ENCODE results near the gene FEV.

FEV gene

DNA sequence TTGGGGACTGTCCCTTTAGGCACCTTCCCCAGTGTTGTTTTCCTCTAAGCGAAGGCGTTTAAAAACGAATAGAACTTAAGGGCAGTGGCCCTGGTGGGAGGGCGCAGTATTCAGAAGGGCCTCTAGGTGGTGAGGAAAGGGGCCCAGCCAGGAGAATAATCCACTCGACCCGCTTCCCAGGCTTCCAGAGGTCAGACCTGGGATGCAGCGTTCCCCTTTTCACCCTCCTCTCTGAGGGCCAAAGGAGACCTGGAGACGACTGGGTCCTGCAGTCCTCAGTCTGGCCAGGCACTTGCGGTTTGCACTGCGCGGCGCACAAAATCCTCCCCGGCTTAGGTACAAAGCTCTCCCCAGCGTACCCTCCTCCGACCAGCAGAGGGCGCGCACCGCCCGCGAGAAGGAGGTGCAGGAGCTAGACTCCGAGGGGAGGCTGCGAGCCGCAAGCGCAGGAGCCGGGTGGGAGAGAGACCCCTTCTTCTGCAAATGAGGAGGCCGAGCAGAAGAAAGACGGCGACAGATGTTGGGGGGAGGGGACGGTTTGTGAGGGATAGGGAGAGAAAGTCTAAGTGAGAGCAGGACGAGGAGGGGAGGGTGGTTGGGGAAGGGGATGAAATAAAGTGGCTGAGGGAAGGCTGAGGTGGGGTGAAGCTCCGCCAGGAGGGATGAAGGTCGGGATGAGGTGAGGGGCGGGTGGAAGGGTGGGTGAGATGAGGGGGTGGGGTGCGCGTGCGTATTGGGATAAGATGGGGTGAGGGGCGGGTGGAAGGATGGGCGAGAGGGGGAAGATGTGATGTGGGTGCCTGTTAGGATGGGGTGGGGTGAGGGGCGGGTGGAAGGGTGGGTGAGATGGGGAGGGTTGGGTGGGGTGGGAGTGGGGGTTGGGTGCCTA, 4.9 kb downstream of the FEV start:
- DNase-seq (ENCODE audit: low read depth) = peak; percentile 74

GRCh38 chr2:218975060-218975777, 9.8 kb downstream of the FEV start:
- no peak for DNase-seq (ENCODE audit: low read depth)

- no peak for DNase-seq (ENCODE audit: low read depth)
Measured at GRCh38 chr2:218970894-218971293, 14.1 kb downstream of the FEV start.

GRCh38 chr2:218964041-218964771, 20.8 kb downstream of the FEV start:
- peak; percentile 69 for DNase-seq (ENCODE audit: low read depth)

DNA sequence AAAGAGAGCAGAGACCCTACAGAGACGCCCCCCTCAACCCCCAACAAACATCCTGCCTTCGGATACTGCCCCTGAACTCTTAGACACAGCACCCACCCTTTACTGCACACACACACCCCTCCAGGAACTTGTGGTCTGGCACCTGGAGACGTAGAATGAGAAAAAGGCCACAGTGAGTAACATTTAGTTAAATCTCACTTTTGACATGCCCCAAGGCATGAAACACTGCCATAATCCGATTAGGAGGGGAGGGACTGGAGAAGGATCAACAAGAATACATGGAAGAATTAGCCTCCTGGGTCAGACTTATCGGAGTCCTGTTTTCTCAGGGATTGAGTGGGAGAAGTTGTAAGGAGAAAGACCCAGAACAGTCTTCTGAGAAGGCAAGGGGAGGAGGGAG, 21.4 kb downstream of the FEV start:
- DNase-seq (ENCODE audit: low read depth) = no peak

DNA sequence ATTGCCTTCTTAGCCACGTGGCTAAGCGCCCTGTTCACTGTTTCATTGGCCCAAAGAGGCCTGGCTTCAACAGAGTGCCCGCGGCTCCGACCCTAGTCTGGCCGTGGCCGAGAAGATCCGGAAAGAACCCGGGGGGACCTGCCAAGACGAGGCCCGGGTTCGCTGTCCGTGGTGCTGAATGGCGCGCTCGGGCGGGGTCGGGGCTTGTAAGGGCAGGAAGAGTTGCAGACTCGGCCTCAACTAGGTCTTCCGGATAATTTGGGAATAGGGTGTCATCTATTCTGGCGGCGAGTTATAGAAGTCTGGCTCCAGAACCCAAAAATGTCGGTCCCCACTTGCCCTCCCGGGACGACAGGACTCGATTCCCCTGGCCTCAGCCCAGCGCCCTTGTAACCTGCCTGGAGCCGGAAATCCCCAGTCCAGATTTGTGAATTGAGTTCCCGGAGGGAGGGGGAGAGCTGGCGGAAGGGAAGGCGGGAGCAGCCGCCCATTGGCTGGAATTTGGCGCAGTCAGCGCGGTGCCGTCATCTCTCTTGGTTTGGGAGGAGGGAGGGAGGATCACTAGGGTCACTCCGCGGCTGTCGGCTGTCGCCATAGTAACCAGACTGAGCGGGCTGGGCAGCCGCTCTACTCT, 22.0 kb downstream of the FEV start:
- peak; percentile 74 for DNase-seq (ENCODE audit: low read depth)

GRCh38 chr2:218961651-218962570, 23.1 kb downstream of the FEV start:
- no peak for DNase-seq (ENCODE audit: low read depth)

DNA sequence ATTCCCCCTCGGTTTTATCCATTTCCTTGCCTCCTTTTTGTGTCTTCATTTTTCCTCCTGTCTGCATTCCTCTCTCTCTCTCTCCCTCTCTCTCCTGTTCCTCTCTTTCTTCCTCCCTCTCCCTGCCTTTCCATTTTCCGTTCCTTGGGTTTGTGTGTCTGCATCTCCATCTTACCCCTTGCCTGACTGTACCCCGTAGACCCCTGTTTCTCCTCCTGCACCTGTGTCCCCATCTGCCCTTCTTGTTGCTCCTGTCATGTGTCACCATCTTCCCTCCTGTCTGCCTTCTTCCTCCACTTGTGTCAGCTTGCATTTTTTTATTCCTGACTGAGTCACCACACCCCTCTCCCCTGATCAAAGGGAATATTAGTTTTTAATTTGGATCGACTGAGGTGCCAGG, 23.8 kb downstream of the FEV start:
- DNase-seq (ENCODE audit: low read depth) = no peak

DNA sequence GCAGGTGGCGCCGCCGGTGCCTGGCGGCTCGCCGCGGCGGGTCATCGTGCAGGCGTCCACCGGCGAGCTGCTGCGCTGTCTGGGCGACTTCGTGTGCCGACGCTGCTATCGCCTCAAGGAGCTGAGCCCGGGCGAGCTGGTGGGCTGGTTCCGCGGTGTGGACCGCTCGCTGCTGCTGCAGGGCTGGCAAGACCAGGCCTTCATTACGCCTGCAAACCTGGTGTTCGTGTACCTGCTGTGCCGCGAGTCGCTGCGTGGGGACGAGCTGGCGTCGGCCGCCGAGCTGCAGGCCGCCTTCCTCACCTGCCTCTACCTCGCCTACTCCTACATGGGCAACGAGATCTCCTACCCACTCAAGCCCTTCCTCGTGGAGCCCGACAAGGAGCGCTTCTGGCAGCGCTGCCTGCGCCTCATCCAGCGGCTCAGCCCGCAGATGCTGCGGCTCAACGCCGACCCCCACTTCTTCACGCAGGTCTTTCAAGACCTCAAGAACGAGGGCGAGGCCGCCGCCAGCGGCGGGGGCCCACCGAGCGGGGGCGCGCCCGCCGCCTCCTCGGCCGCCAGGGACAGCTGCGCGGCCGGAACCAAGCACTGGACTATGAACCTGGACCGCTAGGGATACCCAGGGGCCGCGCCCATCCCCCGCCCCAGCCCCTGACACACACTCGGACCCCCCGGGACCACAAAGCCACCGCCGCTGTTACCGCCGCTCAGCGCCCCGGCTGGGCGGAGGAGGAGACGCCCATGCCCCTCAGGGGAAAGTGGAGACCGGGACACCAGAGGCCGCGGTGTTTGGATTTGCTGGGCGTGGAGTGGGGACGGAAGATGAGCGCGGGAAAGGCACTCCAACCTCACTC, 24.4 kb downstream of the FEV start:
- no peak for DNase-seq (ENCODE audit: low read depth)

GRCh38 chr2:218959761-218960308, 25.1 kb downstream of the FEV start:
- DNase-seq (ENCODE audit: low read depth) = no peak

DNA sequence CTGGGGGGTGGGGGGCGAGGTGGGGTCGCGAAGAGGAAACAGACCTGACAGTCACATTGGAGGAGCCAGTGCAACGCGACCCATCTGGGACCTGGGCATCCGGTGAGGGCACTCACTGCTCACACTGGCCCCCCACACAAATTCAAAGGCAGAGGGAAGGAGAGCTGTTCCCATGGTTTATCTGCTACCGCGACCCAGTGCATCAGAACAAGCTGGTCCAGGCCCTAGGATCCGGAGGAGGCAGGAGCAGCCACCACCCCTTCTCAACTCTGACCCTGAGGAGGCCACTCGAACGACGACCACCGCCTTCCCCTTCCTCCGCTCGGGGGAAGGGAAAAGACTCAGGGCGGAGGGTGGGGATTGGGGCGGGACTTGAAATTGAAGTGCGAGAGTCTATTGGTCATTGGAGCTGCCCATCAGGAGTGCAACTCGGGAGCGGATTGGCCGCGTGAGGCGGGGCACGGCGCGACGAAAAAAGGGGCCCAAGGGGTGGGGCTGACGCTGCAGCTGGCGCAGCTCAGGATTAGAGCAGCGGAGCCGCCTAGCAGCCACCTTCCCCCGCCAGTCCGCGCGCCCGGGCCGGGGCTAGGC, 25.7 kb downstream of the FEV start, which contains the start of gene CDK5R2:
Gene CDK5R2 (plus strand): TSS at position 526 of the 591 bp plus-strand sequence. CDS start 155 bp downstream, outside the sequence.
- DNase-seq (ENCODE audit: low read depth) = peak; percentile 83

DNA sequence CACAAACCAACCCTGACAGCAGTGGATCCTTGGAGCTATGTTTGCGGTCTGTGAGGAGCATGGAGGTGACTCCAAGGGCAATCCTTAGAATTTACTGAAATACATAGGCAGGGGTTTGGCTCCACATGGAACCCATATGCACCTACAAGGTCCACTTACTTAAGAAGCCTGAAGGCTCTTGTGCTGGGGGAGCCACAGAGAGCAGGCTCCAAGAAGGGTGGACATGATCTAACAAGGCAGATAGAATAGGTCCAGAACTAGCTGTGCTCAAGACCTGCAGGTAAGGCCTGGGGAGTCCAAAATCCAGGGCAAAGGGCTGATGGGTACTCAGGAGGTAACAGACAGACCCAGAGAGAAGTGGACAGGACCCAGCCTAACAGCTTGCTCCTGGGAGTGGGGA, 26.7 kb downstream of the FEV start:
- DNase-seq (ENCODE audit: low read depth) = no peak

DNA sequence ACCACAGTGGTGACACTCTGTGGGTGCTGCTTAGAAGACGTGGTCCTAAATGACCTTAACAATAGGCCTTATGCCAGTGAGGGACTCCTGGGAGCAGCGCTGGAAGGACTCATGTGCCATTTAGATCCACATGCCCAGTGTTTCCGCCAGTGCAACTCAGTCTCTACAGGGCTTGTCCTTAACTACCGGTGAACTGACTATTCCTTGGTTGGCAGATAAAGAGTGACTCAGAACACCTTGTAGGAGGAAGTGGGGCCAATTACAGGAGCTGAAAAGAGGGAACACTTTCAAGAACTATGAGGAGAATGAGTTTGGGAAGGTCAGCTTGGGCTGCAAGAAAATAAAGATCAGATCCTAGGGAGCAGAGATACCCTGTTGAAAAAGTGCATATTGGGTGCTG, 27.3 kb downstream of the FEV start:
- no peak for DNase-seq (ENCODE audit: low read depth)

- no peak for DNase-seq (ENCODE audit: low read depth)
Measured at GRCh38 chr2:218956039-218956438, 28.9 kb downstream of the FEV start.

DNA sequence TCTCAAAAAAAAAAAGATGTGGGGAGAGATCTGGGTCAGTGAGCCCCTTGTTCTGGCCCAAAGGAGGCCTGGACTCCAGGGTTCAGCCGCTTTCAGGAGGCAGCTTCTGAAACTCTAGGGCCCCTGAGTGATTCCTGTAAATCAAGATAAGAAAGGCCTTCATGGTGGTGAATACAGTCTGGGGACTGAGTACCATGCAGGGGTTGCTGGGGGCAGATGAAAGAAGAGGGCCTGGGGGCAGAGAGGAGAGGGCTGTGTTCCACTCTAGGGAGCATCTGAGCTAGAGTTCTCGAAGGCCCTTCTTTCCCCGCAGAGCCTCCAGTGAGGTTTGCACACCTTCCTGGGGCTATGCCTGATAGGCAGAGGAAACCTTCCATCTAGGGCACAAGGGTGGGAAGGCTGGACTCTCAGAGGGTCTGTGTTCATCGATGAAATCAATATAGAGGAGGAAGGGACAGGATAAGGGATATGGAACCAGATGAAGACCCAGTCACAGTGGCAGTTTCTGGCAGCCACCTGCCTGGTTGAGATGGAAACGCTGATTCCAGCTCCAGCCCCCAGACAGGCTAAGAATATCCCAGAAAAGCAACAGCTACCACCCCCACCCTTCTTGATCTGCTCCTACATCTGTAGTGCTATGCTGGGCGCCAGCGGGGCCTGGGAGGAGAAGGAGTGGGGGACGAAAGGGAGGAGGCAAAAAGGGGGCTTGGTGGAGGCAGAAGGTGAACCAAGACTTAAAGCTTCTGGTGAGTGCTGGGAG, 30.3 kb downstream of the FEV start:
- DNase-seq (ENCODE audit: low read depth) = no peak

GRCh38 chr2:218953366-218953954, 31.5 kb downstream of the FEV start:
- peak; percentile 2 for DNase-seq (ENCODE audit: low read depth)

- DNase-seq (ENCODE audit: low read depth) = no peak
Measured at GRCh38 chr2:218952160-218952559, 32.8 kb downstream of the FEV start.

DNA sequence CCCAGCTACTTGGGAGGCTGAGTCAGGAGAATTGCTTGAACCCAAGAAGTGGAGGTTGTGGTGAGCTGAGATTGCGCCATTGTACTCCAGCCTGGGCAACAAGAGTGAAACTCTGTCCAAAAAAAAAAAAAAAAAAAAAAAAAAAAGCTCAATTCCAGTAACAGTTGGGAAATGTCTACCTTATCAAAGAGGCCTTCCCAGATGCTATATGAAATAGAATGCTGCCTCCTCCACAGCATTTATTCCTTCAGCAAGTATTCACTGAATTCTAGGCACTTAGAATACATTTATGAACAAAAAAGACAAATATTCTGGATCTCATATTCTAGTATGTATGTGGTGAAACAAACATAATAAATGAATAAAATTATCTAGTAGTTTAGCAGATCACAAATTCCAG, 38.4 kb downstream of the FEV start:
- no peak for DNase-seq (ENCODE audit: low read depth)

Data from EH (cell line).